Activated T-helper 1 cell treated with Interleukin-2 at 50 U/mL for 16 hours (primary cell): ENCODE data around the gene ANP32D.
"Not testable (repeated sequence)": the region's sequence is repeated elsewhere in the genome, so short reads cannot be mapped to it uniquely, and the experiment has no call there.

Source experiments
- DNase-seq: peaks from one replicate; pipeline ENCODE4 v3.0.0-alpha.2; 2020; ENCODE audit warnings: low read depth

ANP32D gene

DNA sequence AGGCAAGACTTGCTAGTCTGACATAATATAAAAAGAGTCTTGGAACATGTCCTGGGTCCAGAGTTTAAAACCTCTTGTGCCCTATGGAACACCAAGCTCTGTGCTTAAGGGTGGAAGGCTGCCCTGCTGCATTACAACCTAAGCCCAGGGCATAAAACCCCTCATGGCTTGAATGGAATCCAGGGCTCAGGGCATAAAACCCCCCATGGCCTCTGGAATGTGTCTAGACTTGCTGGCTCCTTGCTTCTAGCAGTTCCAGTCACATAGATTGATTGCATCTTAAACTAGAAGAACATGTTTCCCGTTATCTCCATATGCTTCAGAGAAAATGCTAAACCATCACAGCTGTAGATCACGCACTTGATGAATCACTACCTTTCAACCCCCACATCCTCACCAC lies 34.5 kb downstream of the ANP32D start:
- not testable (repeated sequence) for DNase-seq

DNA sequence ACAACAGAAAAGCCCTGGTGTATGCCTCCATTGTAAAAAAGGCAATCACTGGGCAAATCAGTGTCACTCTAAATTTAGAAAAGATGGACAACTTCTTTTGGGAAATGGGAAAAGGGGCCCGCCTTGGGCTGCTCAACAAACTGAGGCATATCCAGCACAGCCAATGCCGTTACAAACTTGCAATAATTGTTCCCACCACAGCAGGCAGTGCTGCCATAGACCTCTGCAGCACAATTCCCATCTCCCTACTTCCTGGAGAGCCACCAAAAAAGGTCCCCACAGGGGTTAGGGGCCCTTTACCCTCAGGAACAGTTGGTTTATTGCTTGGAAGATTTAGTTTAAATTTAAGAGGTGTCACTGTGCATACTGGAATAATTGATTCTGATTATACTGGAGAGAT lies 36.6 kb downstream of the ANP32D start:
- no peak for DNase-seq

DNA sequence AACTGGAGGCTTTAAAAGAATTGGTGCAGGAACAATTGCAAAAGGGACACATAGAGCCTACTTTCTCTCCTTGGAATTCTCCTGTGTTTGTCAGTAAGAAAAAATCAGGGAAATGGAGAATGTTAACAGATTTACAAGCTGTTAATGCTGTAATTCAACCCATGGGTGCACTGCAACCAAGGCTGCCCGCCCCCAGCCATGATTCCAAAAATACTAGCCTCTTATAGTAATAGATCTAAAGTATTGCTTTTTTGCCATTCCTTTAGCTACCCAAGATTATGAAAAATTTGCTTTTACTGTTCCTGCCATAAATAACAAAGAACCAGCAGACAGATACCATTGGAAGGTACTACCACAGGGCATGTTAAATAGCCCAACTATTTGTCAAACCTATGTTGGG lies 37.8 kb downstream of the ANP32D start:
- DNase-seq, result no peak

DNA sequence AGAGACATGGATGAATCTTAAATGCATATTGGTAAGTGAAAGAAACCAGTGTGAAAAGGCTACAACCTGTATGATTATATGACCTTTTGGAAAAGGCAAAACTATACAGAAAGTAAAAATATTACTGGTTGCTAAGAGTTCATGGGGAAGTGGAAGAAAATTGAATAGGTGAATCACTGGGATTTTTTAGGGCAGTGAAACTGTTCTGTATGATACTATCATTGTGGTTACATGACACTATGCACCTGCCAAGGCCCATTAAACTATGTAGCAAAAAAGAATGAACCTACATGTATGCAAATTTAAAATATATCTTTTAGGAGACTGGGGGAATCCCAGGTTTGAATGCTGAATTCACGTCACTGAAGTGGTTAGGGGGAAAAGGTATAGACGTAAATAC lies 40.5 kb downstream of the ANP32D start:
- no peak for DNase-seq

DNA sequence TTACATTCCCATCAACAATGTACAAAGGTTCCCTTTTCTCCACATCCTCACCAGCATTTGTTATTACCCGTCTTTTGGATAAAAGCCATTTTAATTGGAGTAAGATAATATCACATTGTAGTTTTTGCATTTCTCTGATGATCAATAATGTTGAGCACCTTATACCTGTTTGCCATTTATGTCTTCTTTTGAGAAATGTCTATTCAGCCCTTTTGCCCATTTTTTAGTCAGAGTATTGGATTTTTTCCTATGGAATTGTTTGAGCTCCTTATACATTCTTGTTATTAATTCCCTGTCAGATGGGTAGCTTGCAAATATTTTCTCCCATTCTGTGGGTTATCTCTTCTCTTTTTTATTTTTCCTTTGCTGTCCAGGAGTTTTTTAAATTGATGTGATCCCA lies 42.4 kb downstream of the ANP32D start:
- no peak for DNase-seq

DNA sequence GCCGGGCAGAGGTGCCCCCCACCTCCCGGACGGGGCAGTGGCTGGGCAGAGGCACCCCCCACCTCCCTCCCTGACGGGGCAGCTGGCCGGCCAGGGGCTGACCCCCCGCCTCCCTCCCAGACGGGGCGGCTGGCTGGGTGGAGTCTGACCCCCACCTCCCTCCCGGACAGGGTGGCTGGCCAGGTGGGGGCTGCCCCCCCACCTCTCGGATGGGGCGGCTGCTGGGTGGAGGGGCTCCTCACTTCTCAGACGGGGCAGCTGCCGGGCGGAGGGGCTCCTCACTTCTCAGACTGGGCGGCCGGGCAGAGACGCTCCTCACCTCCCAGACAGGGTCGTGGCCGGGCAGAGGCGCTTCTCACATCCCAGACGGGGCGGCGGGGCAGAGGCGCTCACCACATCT lies 48.0 kb downstream of the ANP32D start:
- DNase-seq, result not testable (repeated sequence)
